T-helper 17 cell (primary cell): ENCODE data around the gene DGAT2L6. TPM values are rescaled to one million over a fixed set of nuclear protein-coding genes. Genes with fewer than 3 reads are reported as not detected.

Source experiments
- total RNA-seq, 4 donors: library from RNA in 2 of 4; stranded (reverse) in 2 of 4; gene quantifications; one replicate each; pipeline ENCODE4 v1.2.3 and lab custom pipeline; 2022 to 2026

Gene DGAT2L6
- total RNA-seq, 2 donors from 2014 or later: not detected

Other genes starting within 250 kb of the DGAT2L6 start
- gene AWAT2, start 127.5 kb upstream of the DGAT2L6 start, total RNA-seq: not detected
- not detected for gene OTUD6A, start 115.0 kb upstream of the DGAT2L6 start, total RNA-seq
- gene IGBP1, start 44.0 kb upstream of the DGAT2L6 start, total RNA-seq: 10 to 100 TPM; 54.0 to 56.1 TPM
- not detected for gene AWAT1, start 57.2 kb downstream of the DGAT2L6 start, total RNA-seq
- gene P2RY4, start 82.7 kb downstream of the DGAT2L6 start, total RNA-seq: under 1 TPM in 1 of 2 donors, not detected in 1; 0.17 TPM
- not detected for gene ARR3, start 90.9 kb downstream of the DGAT2L6 start, total RNA-seq
- gene RAB41, start 104.7 kb downstream of the DGAT2L6 start, total RNA-seq: not detected
- 10 to 100 TPM; 12.1 to 13.4 TPM for gene PDZD11, start 112.4 kb downstream of the DGAT2L6 start, total RNA-seq
- under 1 TPM; 0.05 to 0.23 TPM for gene KIF4A, start 112.6 kb downstream of the DGAT2L6 start, total RNA-seq
- not detected for gene GDPD2, start 245.8 kb downstream of the DGAT2L6 start, total RNA-seq